HG03565 (cell line): ENCODE measurements around the gene ATP8A1.
A peak's percentile ranks its signal among the peaks of the same experiment; 100 is the strongest.
"Not testable (repeated sequence)": the region's sequence is repeated elsewhere in the genome, so short reads cannot be mapped to it uniquely, and the experiment has no call there.

Source experiments
- ATAC-seq: cut with Tn5 transposase; IDR thresholded peaks from one replicate; pipeline ENCODE4 v1.9.1; 2021; ENCODE audit warnings: mild to moderate bottlenecking, moderate library complexity; ENCODE audit not compliant: unreplicated experiment

Gene ATP8A1

DNA sequence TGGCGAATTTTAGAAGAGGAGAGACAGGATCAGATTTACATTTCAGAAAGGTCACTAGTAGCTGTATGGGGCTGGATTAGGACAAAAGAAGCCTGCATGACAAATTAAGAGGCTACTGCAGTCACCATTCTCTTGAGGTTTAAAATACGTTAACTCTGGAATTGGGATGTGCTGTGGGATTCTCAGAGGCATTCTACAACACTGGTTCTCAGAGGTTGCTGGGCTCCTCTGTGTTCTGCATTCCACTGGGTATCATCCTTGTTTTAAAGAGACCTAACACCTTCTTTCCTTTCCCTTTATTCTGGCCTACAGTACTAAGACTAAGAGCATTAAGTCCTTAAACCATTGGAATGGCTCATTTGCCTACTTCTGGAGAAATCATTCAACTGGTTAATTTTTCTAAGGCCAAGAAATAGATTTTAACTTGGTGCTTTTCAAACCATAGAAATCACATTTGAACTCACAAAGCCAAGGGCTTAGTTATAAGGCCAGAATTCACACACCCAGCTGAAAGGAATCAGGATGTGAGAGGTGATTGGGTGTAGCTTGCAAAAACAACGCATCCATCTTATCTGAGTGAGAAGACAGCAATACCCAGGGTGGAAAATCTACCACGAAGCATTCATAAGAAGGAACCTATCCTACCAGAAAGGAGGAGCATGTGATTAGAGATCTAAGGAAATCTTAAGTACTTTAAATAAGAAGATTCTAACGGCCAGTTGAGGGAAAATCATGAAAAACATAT lies 143.0 kb downstream of the ATP8A1 start:
- ATAC-seq, result no peak

DNA sequence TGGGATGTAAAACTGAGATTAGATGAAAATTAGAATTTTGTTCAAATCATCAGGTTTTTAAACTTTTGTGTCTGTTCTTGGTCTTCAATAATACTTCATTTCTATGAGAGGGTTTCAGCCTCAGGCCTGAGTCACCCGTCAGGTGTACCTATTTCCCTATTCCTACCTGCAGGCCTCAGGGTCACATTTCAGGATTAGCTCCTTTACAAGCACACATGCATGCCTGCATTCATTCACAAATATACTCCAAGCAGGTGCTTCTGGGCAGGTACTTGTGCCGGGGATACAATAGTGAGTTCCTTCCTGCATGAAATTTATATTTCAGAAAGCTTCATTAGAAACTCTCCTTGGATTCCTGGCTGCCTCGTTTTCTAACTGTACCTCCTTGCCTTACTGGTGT lies 144.7 kb downstream of the ATP8A1 start:
- ATAC-seq, result no peak

DNA sequence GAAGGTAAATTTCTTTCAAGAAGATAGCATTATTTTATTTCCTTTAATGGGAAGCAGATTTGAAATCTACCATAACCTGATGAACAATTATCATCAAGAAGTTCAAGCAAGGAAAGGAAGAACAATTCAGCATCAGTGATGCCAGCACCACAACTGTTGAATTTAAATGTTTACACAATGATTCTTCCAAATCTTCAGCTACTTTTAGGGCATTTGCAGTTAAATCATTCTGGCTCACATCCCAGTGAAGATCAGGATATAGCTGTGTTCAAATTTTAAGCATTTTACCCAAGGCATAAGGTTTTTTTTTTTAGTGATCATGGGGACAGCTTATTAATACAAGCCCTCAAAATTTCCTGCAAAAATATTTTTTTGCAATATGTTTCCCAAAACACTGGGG lies 146.7 kb downstream of the ATP8A1 start:
- no peak for ATAC-seq

DNA sequence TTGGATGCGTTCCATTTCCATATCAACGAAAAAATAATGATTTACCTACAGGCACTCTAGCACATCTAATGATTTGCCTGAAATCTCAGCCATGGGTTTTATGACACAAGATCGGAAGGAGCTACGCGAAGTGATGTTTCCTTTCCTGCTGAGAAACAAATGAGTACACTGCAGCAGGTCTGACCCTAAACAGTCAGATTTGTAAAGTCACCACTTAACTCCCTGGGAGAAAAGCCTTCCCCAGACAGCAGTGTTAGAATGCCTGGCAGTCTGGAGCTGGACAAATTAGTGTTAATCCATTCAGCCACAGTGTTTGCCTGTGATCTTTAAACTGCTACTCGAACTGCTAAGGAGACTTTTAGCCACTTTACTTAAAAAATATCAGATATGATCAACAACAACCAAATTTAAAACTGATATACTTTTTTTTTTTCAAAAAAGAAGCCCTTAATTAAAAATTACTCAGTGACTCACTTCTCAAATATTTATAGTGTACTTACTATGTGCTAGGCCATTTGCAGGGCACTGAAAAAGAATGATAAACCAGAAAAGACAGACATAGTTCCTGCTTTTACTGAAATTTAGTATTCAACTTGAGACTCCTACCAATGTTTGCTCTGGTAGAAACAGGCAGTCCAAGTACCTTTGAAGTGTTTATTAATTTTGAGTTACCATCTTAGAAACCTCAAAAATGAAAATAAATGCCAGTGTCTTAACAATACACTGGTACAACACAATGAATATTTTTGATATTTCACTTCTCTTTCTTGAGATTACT lies 155.1 kb downstream of the ATP8A1 start:
- no peak for ATAC-seq

DNA sequence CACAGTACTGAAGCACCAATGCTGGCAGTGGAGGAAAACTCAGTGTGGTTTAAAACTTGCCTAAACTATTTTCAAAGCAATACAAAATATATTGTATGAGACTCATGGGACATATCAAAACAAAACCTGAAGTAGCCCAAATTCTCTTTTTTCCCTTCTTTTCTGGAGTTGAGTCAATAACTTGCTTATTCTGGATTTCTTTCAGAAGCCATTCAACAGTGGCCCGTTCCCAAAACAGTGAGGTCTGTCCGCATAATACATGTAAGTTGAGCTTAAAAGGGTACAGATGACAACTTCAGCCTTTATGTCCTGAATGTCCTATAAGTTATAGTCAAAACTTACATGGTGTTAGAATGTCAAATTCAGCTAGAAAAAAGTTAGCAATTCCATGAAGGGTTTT lies 158.9 kb downstream of the ATP8A1 start:
- ATAC-seq, result no peak

DNA sequence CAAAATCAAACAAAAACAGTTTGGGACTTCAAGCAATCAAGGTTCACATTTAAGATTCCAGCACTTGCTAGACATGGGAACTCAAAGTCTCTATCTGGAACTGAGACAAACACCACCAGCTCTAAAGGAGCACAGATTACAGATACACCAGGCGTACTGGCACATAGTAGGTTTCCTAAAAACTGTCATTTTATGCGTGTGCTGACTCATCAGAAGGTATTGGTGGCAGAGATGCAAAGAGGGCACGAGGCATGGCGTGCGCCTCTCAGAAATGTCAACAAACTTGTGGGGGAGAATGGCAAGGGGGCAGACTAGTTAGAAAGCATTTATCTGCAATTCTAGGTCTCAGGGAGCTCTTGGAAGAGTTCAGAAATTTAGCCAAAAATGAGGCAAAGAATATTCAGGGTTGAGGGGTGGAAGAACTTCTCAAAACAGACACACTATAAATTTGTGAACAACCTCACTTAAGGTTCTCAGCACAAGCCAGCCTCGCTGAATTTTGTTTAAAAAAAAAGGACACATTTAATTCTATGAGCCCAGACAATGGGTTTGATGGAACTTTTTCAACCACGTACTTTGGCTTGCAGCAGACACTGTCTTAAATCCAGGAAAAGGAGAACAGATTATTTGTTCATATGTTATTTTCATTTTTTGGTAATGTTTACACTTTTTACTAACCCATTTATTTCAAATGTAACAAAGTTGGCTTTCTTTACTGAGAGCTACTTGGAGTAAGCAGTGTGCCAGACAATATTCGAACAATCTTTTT lies 159.6 kb downstream of the ATP8A1 start:
- no peak for ATAC-seq

DNA sequence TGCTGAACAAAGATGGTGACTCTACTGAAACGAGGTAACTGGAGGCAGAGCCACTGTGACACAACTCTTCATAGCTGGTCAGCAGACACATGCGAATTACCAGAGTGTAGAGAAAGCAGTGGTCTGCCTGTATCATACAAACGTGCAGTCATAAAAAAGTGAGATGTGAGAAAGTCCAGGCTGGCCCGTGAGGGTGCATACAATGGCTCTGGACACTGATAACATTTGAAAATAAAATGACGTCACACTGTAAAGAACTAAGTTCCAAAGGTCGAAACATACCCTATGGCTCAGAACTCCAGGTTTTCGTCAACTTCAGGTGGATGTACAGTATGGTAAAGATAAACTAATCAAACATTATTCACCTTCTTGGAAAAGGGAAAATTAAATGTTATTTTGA lies 163.9 kb downstream of the ATP8A1 start:
- ATAC-seq, result no peak

DNA sequence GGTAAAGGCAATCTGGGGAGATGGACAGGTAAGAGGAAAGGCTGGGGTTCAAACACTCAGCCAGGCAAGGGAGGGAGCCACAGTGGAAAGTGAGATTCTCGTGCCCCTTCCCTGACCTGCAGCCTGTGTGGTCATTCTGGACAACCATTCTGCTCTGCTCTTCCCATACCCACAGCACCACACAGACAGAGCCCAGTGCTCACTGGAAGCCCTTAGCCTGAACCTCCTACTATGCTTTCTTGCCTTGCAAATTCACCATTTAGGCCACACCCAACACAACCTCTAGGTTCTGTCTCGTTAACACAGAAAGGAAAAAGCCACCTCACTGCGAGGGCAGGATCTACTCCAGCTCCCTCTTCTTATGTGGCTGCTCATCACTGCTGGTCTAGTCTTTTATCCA lies 166.9 kb downstream of the ATP8A1 start:
- ATAC-seq, result no peak

DNA sequence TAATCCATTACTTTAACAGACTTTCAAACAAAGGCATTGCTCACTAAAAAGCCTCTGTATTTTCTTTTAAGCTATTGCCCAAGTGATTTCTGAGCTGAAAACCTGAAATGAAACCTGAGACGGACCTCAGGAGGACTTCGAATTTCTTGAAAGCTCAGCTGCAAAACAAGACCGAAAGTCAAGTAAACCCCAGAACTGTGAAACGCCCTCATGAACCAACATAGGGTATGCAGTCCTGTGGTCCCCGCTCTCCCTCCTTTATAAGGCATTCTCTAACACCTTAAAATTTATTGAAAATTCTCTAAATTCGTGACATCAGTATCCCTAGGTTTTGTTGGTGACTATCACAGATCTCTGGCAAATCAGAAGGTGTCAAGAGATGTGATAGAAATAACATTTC lies 167.8 kb downstream of the ATP8A1 start:
- ATAC-seq, result peak; percentile 59

DNA sequence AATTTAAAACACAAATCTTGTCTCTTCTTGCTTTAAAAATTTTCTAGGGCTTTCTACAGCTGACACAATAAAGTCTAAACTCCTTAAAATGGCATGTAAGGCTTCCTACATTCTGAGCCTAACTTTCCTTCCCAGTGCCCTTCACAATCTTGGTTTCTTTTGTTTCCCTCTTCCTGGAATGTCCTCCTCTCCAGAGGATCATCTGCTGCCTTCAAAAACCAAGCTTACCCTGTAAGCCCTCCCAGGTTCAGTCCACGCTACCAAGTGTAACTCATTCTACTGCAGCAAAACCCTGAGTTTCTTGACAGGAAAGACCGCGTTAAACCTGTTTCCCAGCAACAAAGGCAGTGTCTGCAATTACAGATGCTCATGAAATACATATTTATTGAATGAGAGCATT lies 168.4 kb downstream of the ATP8A1 start:
- no peak for ATAC-seq

DNA sequence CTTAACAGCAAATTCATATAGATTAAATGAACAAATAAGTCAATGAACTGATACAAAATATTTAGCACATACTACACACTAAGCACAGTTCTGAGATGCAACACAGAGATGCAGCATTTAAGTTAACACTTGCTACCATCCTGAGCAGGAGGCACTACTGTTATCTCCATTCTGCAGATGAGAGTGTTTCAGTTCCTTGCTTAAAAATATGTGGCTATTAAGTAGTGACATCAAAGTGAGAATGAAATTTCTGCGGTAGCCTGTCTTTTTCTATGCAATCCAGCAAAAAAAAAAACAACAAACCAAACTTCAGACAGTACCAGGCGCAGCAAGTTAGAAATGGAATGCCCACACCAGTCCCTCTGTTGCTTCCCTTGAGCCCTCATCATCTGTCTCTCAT lies 168.8 kb downstream of the ATP8A1 start:
- peak; percentile 87 for ATAC-seq

DNA sequence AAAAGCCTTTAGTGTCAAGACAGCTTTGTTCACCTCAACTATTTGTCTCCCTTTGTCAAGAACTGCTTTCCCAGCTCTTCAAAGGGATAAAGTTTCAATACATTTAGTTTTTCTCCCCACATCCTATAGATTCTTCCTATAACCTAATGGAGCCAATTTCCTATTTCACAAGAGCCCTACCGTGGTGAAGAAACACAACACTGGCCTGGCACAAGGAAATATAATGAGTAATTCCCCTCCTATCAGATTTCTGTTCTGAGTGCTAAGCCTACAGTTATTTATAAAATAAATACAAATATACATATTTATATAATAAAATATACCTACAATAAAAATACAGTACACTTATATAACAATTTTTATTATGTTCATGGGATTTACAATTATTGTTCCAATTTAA lies 169.7 kb downstream of the ATP8A1 start:
- ATAC-seq, result no peak

DNA sequence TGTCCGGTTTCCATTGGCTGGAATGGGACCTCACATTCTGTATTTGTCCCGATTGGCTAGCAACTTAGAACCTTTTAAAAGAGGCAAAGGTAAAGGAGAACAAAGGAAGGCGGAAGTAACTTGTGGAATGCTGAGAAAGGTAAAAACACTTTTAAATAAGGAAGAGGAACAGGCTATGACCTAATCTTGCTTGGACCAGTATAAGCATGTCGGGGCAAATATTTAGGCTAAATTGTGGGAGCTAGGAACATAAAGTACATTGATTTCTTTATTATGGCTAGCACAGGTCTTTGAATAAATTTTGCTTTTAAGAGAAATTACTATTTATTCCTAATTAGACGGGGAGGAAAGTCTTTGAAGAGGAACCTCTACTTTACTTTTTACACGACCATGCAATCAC lies 170.7 kb downstream of the ATP8A1 start:
- not testable (repeated sequence) for ATAC-seq

DNA sequence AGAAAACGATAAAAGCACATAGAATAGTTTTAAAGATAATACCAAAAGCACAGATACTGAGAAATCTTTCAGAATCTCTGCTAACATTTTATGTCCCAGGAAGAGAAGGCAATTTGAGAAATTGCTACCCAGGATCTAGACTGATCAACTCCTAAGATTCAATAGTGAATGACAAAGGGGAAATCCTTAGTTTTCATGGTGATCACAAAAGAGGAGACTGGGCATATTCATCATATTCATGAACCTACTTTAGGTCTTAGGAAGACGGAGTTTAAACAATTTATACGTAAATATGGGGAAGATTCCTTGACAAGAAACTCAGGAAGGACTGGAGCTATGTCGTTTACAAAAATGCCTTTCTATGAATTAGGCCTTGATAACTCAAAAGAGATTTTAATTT lies 172.3 kb downstream of the ATP8A1 start:
- ATAC-seq, result no peak

DNA sequence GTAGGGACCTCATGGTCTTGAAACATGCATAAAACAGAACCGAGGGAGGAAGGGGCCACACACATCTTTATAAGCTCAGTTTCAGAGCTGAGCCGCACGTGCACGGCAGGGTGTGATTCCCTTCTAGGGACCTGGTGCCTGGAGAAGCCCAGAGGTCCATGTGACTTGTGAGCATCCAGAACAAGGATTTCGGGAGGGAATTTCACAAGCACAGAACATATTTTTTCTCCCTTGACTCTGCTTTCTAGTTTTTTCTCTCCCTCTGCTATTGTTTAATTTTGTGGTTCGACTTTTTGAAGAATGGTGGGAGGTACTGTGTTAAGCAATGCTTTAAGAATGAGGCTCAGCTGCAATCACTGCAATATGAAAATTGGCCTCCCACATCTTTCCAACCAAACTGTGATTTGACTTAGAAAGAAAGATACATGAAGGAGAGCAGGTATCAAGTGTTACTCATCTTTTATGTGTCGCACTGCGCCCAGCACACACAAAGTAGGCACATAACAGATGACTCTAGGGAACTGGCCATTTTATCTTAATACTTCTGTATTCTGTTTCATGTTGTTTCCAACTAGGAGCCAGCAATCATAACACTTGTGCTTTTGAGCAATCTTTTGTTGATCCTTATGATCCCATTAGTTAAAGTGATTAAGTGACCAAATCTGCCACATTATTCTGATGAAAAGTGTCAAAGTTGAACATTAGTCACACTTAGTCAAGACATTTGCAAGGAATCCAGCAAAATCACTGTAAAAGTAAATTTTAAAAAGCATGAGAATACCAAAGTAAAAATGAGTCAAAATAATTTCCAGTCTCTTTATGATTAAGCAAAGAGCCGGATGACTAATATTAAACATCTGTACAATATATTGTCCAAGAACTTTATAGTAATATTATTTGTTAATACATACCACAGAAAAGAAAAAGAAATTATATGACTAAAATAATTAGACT lies 173.2 kb downstream of the ATP8A1 start:
- no peak for ATAC-seq

DNA sequence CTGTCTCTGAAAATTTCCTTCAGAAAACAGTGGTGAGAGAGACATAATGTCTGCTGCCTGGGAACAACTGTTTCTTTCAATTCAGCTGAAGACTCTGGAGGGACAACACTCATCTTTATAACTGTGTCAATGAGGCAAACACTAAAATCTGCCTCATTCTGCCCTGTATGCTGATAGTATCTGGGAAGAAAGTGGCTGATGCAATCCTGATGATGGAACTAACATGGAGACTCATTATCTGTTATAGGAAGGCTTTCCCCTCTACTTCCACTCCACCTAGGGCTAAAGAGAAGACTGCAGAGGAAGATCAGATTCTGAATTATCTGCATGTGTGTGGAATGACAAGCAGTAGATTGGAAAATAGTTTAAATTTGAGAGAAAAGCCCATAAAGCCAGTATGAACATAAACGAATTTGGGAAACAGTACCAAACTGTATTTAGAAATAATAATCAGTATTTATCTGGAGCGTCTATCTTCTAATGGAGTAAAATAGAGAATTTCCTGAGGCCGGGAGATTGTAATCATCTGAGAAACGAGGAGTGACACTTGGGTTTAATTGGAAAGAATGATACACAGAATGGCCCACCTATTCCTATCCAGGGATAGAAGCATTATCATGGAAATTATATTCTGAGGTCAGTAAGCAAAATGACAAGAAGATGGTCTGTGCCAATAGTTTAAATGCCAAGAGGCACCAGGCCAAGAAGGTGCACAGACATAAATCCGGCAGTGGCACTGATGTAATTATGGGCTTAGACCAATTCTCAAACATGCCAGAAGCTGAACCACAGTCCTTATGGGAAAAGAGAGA lies 174.2 kb downstream of the ATP8A1 start:
- ATAC-seq, result no peak

DNA sequence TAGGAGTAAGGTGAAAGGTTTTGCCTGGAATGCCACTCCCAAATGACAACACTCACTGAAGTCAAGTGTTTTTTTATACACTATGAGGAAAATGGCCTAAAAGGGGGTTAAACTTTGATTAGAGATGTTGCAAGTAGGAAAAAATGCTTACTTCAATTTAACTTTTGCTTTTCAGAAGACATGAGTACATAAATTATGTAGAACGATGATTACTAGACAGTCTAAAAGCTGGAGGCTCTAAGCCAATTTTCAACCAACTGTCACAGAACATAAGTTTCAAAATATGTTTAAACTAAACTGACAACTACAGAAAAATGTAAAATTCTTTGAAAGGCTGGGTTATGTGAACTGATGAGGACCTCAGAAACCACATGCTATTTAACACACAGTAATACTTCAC lies 176.2 kb downstream of the ATP8A1 start:
- ATAC-seq, result no peak

DNA sequence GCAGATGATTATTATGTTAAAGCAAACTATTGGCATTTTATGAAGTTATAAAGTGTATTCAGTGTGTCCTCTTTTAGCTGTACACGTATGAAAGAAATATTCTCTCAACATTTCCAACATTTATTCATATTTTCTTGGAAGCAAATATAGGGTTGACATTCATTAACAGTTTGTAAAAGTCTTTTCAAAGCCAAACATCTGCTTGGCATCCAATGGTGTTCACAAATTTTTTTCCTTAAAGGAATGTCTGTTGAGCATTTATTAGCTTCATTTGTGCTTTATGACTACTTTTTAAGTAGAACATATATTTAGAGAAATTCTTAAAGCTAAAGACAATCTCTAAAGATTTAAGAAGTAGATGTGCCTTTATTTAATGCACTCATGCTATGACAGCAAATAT lies 176.6 kb downstream of the ATP8A1 start:
- ATAC-seq, result no peak

DNA sequence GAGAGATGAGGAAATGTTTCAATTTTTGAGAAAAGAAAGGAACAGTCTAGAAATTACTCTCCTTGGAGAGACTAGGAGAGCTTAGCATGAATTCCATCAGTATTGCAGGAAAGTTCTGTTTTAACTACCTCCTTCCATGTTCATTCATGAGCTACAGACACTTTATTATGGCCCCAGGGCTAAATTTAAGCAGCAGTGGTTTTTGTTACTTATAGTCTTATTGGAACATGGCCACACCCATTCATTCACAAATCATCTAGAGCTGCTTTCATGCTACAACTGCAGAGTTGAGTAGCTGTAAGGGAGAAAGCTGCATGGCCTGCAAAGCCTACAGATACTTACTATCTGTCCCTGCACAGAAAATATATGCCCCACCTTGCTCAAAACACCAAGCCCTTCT lies 178.0 kb downstream of the ATP8A1 start:
- ATAC-seq, result no peak

DNA sequence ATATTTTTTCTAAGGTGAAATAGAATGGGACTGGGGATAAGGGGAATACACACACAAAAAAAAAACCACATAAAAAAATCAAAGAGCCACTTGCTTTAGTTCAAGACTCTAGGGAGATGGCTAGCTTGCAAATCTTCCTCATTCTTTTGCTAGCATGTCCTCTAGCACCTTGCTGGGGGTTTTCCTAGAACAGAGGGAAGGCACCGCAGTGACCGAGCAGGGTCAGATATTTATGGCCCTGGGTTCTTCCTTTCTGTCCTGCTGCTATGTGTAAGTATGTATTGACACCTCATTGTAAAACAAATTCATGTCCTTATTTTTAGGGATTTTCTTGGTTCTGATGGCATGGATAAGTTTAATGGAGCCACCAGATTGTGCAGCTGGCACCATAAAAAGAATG lies 178.4 kb downstream of the ATP8A1 start:
- ATAC-seq, result peak; percentile 63
